Panc1 (cell line): ENCODE measurements around the gene GOLGA6C. TPM values are rescaled to one million over a fixed set of nuclear protein-coding genes. Genes with fewer than 3 reads are reported as not detected.
"Not testable (repeated sequence)": the region's sequence is repeated elsewhere in the genome, so short reads cannot be mapped to it uniquely, and the experiment has no call there.

Experiments
- ATAC-seq: fragments of 200-7000 bp; cut with Tn5 transposase; 2 replicates; pipeline ENCODE4 v1.9.1; 2020; ENCODE audit warnings: mild to moderate bottlenecking, moderate library complexity
- BruUV-seq: library from RNA; stranded (reverse); fragments of 400-500 nt; replicated peaks from 2 replicates; lab custom pipeline; 2021; lab: Mats Ljungman, UMichigan
- CTCF ChIA-PET: fragments of 300-600 bp; sonication (Branson Sonifier 250); formaldehyde crosslinking; loops from one replicate; lab custom pipeline; 2022; ENCODE audit warnings: antibody characterized with exemption; lab: Charles Lee
- POLR2A ChIA-PET: fragments of 300-600 bp; sonication (Branson Sonifier 250); formaldehyde crosslinking; loops from one replicate; lab custom pipeline; 2022; ENCODE audit warnings: antibody characterized with exemption; lab: Charles Lee
- DNase-seq: peaks from one replicate; pipeline ENCODE4 v3.0.0-alpha.2; 2010; ENCODE audit warnings: low read depth, low spot score
- H3K27ac ChIP-seq: 2 replicates; pipeline ENCODE4 v1.5.1; 2011; ENCODE audit warnings: mild to moderate bottlenecking, low read length, inconsistent platforms
- H3K27me3 ChIP-seq: fragments of 200-500 bp; sonication (Bioruptor generic); 2 replicates; pipeline ENCODE4 v1.6.0; 2014; ENCODE audit warnings: low read length, inconsistent platforms; ENCODE audit not compliant: control insufficient read depth, insufficient read depth
- H3K36me3 ChIP-seq: fragments of 200-500 bp; sonication (Bioruptor generic); 2 replicates; pipeline ENCODE4 v1.5.1; 2014; ENCODE audit warnings: inconsistent platforms, mild to moderate bottlenecking, low read length, moderate library complexity; ENCODE audit not compliant: control insufficient read depth, insufficient read depth
- H3K4me1 ChIP-seq: 2 replicates; pipeline ENCODE4 v1.5.1; 2011; ENCODE audit warnings: inconsistent platforms, mild to moderate bottlenecking, low read length, moderate library complexity; ENCODE audit not compliant: control insufficient read depth, insufficient read depth
- H3K4me3 ChIP-seq, 2 experiments: 2 replicates each; pipeline ENCODE4 v1.5.1; 2011 to 2012; ENCODE audit warnings: low read depth in 2 of 2, low read length in 2 of 2, mild to moderate bottlenecking in 2 of 2, inconsistent platforms in 1 of 2, moderate library complexity in 1 of 2
- H3K9me3 ChIP-seq: fragments of 200-500 bp; sonication (Bioruptor generic); 2 replicates; pipeline ENCODE4 v1.5.1; 2014; ENCODE audit warnings: low read depth, mild to moderate bottlenecking, inconsistent platforms, low read length, moderate library complexity; ENCODE audit not compliant: control insufficient read depth, insufficient read depth
- in situ Hi-C: cut with HindIII; loops from 2 replicates; pipeline ENCODE4 v1.10.0; 2016; ENCODE audit warnings: low sequenced_read_pairs, low pct_unique_long_range_greater_than_20kb
- intact Hi-C: fragments of 100-400 bp; cut with micrococcal nuclease; formaldehyde crosslinking; loops from one replicate; pipeline ENCODE4 v1.10.0; 2022; ENCODE audit not compliant: unreplicated experiment
- total RNA-seq: library from RNA; stranded (reverse); gene quantifications from one replicate; pipeline ENCODE4 v1.2.1, GENCODE V29; 2021; ENCODE audit not compliant: unreplicated experiment
- TF ChIP-seq, protein P1 (sequence below): fragments of 450-650 bp; IDR thresholded peaks from 2 replicates; pipeline ENCODE4 v1.5.1; 2017; ENCODE audit warnings: mild to moderate bottlenecking

Gene GOLGA6C
- total RNA-seq, 1 experiment from 2014 or later = not detected

DNA sequence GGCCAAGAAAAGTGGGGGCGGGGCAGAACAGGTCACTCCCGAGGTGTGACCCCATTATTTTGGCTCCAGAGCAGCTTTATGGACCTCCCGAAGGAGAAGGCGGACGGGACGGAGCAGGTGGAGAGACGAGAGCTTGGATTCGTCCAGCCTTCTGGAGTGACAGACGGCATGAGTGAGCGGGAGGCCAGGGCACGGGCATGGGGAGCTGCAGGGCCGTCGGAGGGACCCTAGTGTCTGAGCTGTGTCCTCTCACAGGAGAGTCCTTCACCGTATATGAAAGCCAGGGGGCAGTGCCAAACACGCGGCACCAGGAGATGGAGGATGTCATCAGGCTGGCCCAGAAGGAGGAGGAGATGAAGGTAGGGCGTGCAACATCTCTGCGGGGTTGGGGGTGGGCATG is 35.5 kb downstream of the GOLGA6C start:
- H3K36me3 ChIP-seq, H3K4me1 ChIP-seq, DNase-seq, H3K27ac ChIP-seq, H3K9me3 ChIP-seq, ATAC-seq, H3K4me3 ChIP-seq, BruUV-seq, in situ Hi-C loops, intact Hi-C loops, POLR2A ChIA-PET, H3K27me3 ChIP-seq, CTCF ChIA-PET: not testable (repeated sequence)

DNA sequence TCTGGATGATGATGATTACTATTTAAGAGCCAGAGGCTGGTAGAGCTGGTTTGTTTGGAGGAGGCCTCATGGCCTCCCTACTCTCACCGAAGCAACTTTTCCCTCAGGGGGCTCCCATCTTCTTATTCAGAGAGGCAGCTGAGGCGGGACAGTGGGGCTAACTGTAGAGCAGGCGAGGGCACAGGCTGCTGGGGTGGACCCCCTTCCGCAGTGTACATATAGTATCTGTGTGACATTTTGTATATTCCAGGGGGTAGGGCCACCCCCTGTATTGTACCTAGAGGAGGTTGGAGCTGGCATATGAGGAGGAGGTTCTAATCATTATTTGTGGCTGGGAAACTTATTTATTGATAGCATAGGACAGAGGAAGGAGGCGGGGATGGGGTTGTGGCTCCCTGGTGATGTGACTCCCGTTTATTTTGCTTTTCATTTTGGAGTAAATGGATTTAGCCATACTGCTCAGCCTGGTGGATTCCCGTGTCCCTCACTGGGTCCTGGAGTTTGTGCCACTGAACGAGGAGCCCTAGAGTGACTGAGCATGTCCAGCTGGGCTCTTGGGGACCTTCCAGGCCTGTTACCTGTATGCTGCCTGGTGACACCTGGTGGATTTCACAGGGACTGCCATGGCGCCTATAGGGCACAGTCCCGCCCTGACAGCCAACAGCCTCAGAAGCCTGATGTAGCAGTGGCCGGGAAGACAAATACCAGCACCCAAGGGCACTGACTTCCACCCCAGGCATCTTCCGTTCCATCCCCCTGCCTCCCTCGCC is 40.6 kb downstream of the GOLGA6C start:
- H3K36me3 ChIP-seq, H3K9me3 ChIP-seq, H3K4me1 ChIP-seq, H3K4me3 ChIP-seq, intact Hi-C loops, CTCF ChIA-PET, DNase-seq, in situ Hi-C loops, H3K27ac ChIP-seq, BruUV-seq, H3K27me3 ChIP-seq, POLR2A ChIA-PET: not testable (repeated sequence)
- ATAC-seq = peak; percentile 99

DNA sequence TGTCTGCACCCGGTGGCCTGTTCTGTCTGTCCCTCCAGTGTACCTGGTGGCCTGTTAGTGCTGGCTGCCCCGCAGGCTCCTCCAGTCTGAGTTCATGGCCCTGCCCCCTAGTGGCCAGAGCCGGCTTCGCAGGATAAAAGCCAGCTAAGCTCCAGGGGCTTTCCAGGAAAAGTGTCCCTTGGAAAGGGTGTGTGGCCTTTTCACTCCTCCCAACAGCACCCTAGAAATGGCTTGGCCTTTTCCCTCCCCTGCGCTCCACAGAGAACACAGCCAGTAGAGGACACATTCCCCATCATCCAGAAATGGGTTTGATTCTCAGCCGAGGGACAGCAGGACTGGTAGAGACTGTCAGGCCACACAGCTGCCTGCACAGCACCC is 41.2 kb downstream of the GOLGA6C start:
- ATAC-seq = peak; percentile 97
- H3K4me1 ChIP-seq, in situ Hi-C loops, H3K27ac ChIP-seq, intact Hi-C loops, DNase-seq, POLR2A ChIA-PET, H3K27me3 ChIP-seq, CTCF ChIA-PET, H3K36me3 ChIP-seq, BruUV-seq, H3K9me3 ChIP-seq, H3K4me3 ChIP-seq: not testable (repeated sequence)
- TF ChIP-seq, protein P1, sequence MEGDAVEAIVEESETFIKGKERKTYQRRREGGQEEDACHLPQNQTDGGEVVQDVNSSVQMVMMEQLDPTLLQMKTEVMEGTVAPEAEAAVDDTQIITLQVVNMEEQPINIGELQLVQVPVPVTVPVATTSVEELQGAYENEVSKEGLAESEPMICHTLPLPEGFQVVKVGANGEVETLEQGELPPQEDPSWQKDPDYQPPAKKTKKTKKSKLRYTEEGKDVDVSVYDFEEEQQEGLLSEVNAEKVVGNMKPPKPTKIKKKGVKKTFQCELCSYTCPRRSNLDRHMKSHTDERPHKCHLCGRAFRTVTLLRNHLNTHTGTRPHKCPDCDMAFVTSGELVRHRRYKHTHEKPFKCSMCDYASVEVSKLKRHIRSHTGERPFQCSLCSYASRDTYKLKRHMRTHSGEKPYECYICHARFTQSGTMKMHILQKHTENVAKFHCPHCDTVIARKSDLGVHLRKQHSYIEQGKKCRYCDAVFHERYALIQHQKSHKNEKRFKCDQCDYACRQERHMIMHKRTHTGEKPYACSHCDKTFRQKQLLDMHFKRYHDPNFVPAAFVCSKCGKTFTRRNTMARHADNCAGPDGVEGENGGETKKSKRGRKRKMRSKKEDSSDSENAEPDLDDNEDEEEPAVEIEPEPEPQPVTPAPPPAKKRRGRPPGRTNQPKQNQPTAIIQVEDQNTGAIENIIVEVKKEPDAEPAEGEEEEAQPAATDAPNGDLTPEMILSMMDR = peak; percentile 72

DNA sequence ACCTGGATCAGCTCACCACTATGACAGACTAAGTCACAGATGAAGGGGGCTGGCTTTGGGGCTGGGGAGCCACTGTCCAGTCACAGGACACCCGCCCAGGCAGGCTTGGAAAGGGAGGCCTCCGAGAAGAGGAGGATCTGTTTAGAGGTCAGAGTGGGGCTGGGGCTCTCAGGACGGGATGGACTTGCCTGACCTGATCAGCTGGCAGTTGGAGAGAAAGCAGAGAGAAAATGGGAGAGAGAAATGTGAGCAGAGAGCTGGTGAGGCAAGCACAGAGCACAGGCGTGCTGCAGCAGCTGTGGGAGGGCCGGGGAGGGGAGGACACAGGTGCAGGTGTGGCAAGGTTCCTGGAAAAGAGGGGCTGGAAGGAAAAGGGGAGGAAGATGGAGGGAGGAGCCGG is 41.9 kb downstream of the GOLGA6C start:
- POLR2A ChIA-PET, ATAC-seq, H3K4me1 ChIP-seq, BruUV-seq, H3K4me3 ChIP-seq, H3K36me3 ChIP-seq, in situ Hi-C loops, H3K27me3 ChIP-seq, H3K27ac ChIP-seq, intact Hi-C loops, DNase-seq, H3K9me3 ChIP-seq: not testable (repeated sequence)
- CTCF ChIA-PET = interaction anchor here (0.6 to 1.0 kb wide), 2 partner anchors 323 to 1235 kb away, joined by 3 to 5 read pairs; no protein-coding TSS in a partner anchor
